Thoracic aorta (tissue), 2 donors: ENCODE measurements around the gene NEB. TPM values are rescaled to one million over a fixed set of nuclear protein-coding genes. Genes with fewer than 3 reads are reported as not detected.
"Not testable (repeated sequence)": the region's sequence is repeated elsewhere in the genome, so short reads cannot be mapped to it uniquely, and the experiment has no call there.

Experiments used
- ATAC-seq: fragments of 150-250 bp; one replicate; pipeline ENCODE4 v1.8.0; 2017; ENCODE audit warnings: low read depth; ENCODE audit not compliant: insufficient number of reproducible peaks, low FRiP score
- DNase-seq: peaks from one replicate; pipeline ENCODE4 v3.0.0-alpha.2; 2020; ENCODE audit warnings: low spot score
- H3K27ac ChIP-seq, 2 donors: fragments of 200-600 bp; sonication (generic); 1 replicate in 1 of 2; 2 replicates in 1 of 2; pipeline ENCODE4 v1.5.1; 2016; ENCODE audit warnings: mild to moderate bottlenecking in 2 of 2, moderate library complexity in 2 of 2
- H3K27me3 ChIP-seq: fragments of 200-600 bp; sonication (generic); replicated peaks from 2 replicates; pipeline ENCODE4 v1.6.0; 2016; ENCODE audit warnings: mild to moderate bottlenecking; ENCODE audit not compliant: insufficient read depth
- H3K36me3 ChIP-seq: fragments of 200-600 bp; sonication (generic); one replicate; pipeline ENCODE4 v1.5.1; 2016
- H3K4me1 ChIP-seq, 2 donors: fragments of 200-600 bp; sonication (generic); 1 replicate in 1 of 2; 2 replicates in 1 of 2; pipeline versions ENCODE4 v1.5.1 to v1.6.0; 2016; ENCODE audit warnings: low read depth in 2 of 2, mild to moderate bottlenecking in 1 of 2; ENCODE audit not compliant: control insufficient read depth in 1 of 2
- H3K4me3 ChIP-seq: fragments of 200-600 bp; sonication (generic); 2 replicates; pipeline ENCODE4 v1.5.1; 2016; ENCODE audit warnings: mild to moderate bottlenecking
- H3K9me3 ChIP-seq: fragments of 200-600 bp; sonication (generic); 2 replicates; pipeline ENCODE4 v1.5.1; 2016
- total RNA-seq, 2 donors: library from RNA; depleted of rRNA; stranded (reverse); fragments of >200 nt; gene quantifications; one replicate each; pipeline versions ENCODE4 v1.1.0 to v1.2.3, GENCODE V29; 2016
- TF ChIP-seq, protein P1 (sequence below): fragments of 200-600 bp; sonication (generic); IDR thresholded peaks from one replicate; pipeline ENCODE4 v1.5.1; 2019; ENCODE audit warnings: antibody characterized with exemption

Gene NEB
- total RNA-seq, 2 donors from 2014 or later = 3.2 to 8.6 TPM

DNA sequence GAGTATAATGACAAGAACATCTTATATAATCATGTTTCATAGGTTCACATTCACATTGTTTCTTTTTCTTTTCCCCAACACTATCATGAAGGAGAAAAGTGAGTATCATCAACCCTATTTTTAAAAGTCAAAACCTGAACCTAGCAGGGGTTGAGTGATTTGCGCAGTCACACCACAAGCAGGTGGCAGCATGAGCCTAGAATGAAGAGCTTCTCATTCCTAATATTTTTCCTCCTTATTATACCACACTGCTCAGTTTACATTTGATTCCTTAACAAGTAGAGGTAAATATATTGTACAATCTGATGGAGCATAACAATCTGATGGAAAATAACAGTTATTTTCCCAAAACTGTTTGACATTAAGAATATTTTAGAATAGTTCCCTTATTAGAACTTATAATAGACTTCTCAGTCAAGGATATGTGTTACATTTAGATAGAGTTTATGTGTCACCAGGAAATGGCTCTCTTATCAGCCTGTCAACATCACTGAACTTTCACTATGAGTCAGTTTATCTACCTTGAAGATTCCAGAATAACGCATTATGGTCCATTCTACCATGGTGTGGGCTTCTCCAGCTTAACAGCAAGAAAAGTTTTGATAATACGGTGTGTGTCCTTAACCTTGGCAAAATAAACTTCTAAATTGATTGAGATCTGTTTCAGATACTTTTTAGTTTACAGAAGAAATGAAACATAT is 119.5 kb downstream of the NEB start:
- Histone ChIP-seq H3K27me3 (no peaks in the 10 kb centered on the region), H3K4me3 (no peak overlapping the region), H3K27ac (no peak overlapping the region), H3K9me3 (no peaks in the 10 kb centered on the region), H3K36me3 (no peaks in the 10 kb centered on the region), H3K4me1 (peaks cover 0 to 4% of the 10 kb centered on the region in 2 donors)
- DNase-seq (no peak), ATAC-seq (no peak)
- TF ChIP-seq, protein P1, sequence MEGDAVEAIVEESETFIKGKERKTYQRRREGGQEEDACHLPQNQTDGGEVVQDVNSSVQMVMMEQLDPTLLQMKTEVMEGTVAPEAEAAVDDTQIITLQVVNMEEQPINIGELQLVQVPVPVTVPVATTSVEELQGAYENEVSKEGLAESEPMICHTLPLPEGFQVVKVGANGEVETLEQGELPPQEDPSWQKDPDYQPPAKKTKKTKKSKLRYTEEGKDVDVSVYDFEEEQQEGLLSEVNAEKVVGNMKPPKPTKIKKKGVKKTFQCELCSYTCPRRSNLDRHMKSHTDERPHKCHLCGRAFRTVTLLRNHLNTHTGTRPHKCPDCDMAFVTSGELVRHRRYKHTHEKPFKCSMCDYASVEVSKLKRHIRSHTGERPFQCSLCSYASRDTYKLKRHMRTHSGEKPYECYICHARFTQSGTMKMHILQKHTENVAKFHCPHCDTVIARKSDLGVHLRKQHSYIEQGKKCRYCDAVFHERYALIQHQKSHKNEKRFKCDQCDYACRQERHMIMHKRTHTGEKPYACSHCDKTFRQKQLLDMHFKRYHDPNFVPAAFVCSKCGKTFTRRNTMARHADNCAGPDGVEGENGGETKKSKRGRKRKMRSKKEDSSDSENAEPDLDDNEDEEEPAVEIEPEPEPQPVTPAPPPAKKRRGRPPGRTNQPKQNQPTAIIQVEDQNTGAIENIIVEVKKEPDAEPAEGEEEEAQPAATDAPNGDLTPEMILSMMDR = no peak

DNA sequence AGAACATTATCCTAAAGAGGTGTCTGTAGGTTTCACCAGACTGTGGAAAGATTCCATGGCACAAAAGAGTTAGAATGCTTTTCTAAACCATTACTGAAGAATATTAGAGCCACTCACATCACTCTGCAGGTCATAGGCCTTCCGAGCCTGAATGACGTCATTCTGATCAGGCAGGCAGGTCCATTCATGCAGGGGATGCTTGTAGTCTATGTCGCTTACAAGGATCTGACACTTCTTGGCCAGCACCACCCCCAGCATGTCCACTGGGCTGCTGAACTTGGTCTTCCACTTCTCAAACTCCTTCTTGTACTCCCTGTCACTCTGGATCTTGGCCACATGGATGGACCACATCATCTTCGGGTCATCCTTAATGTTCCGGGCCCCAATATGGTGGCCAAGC is 120.1 kb downstream of the NEB start:
- H3K27ac ChIP-seq = no peak overlapping the region
- H3K27me3 ChIP-seq = no peaks in the 10 kb centered on the region
- TF ChIP-seq, protein P1 = no peak
- no peaks in the 10 kb centered on the region for H3K9me3 ChIP-seq
- H3K4me3 ChIP-seq = no peak overlapping the region
- ATAC-seq (no peak), DNase-seq (no peak)
- no peaks in the 10 kb centered on the region for H3K36me3 ChIP-seq
- H3K4me1 ChIP-seq = peaks cover 0 to 3% of the 10 kb centered on the region in 2 donors

DNA sequence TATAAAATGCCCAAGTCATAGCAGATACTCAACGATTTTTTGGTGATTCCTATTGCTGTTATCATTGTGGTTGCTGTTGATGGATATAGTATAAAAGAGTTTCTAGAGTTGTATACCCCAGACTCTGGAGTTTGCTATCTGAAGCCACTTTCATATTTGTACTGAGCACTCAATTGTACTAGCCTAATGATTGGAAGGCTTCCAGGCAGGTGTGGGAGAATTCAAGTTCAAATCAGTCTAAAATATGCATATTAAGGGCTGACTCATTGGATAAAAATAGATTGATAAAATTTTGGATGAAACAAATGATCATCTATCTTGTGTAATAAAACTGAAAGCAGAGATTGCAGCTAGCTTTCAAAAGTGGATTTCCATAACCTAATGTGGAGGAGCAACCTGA is 122.9 kb downstream of the NEB start:
- TF ChIP-seq, protein P1 = no peak

DNA sequence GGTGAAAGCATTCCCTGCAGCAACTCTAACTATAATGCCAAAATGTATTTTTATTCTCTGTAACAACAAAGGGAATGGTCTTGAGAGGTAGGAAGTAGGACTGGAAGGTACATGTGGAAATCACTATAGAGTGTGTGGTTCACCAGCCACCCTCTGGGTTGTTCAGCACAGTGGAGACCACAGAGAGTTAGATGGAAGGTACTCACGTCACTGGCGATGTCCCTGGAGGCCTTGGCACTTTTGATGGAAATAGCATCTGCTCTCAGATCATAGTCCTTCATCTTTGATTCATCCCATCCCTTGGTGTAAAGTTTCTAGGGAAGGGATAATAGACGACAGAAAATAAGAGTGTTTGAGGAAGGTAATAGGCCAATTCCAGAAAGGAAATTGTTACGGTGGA is 124.0 kb downstream of the NEB start:
- H3K4me3 ChIP-seq = no peak overlapping the region
- TF ChIP-seq, protein P1 = no peak

More for the DNA sequence above, 122.9 kb downstream of the NEB start:
- Histone ChIP-seq H3K9me3 (no peaks in the 10 kb centered on the region), H3K27ac (no peak overlapping the region), H3K36me3 (no peaks in the 10 kb centered on the region), H3K4me1 (no peaks in the 10 kb centered on the region), H3K4me3 (no peak overlapping the region), H3K27me3 (no peaks in the 10 kb centered on the region)
- no peak for ATAC-seq
- no peak for DNase-seq

DNA sequence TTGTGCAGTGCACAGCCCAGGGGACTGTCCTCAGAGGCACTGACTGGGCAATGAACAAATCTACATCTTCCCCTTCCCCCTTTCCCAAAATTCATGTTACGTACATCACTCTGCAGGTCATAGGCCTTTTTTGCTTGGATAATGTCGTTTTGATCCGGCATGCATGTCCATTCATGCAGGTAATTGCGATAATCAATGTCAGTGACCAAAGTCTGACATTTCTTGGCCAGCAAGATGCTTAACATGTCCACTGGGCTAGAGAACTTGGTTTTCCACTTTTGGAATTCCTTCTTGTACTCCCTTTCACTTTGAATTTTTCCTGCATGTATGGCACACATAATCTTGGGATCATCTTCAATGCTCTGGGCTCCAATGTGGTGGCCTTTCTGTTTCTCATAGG is 124.6 kb downstream of the NEB start:
- no peaks in the 10 kb centered on the region for H3K27me3 ChIP-seq
- no peak overlapping the region for H3K4me3 ChIP-seq
- no peak overlapping the region for H3K27ac ChIP-seq
- no peaks in the 10 kb centered on the region for H3K9me3 ChIP-seq
- no peaks in the 10 kb centered on the region for H3K4me1 ChIP-seq
- ATAC-seq = no peak
- H3K36me3 ChIP-seq = no peaks in the 10 kb centered on the region
- TF ChIP-seq, protein P1 = no peak
- DNase-seq = no peak

More for the DNA sequence above, 124.0 kb downstream of the NEB start:
- H3K4me1 ChIP-seq = no peaks in the 10 kb centered on the region
- no peak for ATAC-seq
- H3K27me3 ChIP-seq = no peaks in the 10 kb centered on the region
- no peak overlapping the region for H3K27ac ChIP-seq
- H3K36me3 ChIP-seq = no peaks in the 10 kb centered on the region
- DNase-seq = no peak
- H3K9me3 ChIP-seq = no peaks in the 10 kb centered on the region

DNA sequence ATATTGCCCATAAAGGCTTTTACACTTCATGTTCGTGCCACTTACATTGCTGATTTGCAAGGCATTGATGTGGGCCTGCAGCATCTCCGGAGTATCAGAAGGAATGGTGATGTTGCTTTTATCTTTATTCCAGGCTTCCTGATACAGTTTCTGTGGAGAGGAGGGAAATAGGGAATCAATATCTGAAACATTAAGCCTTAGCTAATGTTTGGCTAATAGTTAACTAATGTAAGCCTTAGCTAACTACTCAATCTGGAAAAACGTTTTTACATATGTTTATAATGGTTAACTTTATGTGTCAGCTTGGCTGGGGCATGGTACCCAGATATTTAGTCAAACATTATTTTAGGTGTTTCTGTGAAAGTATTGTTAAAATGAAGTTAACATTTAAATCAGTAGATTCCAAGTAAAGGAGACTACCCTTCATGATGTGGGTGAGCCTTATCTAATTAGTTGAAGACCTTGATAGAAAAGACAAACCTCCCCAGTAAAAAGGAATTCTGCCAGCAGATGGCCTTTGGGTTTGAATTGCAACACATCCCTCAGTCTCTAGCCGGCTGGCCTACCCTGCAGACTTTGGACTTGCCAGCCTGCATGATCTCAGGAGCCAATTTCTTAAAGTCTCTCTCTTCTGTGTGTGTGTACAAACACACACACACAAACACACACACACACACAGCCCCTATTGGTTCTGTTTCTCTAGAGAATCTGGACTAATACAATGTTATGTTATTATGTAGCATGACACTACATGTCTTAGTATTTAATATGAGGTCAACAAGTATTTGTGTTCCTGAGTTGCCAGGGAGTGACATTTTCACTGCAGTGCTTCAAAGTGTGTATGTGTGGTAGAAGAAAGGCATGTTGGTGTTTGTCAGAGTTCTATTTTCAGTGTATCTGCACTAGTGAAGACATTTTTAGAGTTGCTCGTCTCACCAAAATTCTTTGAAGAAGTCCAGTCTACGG is 126.5 kb downstream of the NEB start:
- H3K27ac ChIP-seq, H3K4me1 ChIP-seq, DNase-seq, H3K36me3 ChIP-seq, ATAC-seq, H3K4me3 ChIP-seq, H3K9me3 ChIP-seq, H3K27me3 ChIP-seq: not testable (repeated sequence)

DNA sequence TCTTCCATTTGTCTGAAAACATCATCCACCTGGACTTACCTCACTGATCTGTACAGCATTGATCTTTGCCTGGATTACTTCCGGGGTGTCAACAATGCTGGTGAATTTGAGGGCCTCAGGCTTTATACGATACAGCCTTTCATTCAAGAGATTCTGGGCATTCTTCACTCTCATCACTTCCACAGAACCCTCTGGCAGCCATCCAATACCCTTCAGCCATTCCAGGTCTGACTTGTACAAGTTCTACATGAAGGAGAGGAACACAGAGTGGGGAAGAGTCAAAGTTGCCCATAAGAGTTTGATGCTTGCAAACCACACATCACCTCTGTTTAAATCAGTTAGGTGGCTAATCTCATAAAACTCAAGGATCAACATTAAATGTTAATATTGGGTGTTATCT is 130.7 kb downstream of the NEB start:
- not testable (repeated sequence) for H3K9me3 ChIP-seq, ATAC-seq, H3K4me1 ChIP-seq, H3K27me3 ChIP-seq, H3K27ac ChIP-seq, H3K36me3 ChIP-seq, H3K4me3 ChIP-seq, DNase-seq
